ENCODE results near the gene SPO11.

Gene SPO11

GRCh38 chr20:57308451-57309271 is 20.9 kb upstream of the SPO11 start:
- Histone ChIP-seq H3K4me3 (no peak overlapping the region), H3K4me1 (peaks cover 22% of the 10 kb centered on the region), H4K20me1 (no peaks in the 10 kb centered on the region), H3K4me2 (peak overlapping the region; percentile 39), H3K9me3 (no peaks in the 10 kb centered on the region), H3K9ac (no peak overlapping the region), H3K27me3 (no peaks in the 10 kb centered on the region), H3K36me3 (no peaks in the 10 kb centered on the region), H3K27ac (no peak overlapping the region)
- no peak for TF ChIP-seq Cebpa-rat (IDR thresholded peaks at IDR 0.05)

GRCh38 chr20:57309544-57310115 is 20.0 kb upstream of the SPO11 start:
- no peaks in the 10 kb centered on the region for H3K36me3 ChIP-seq
- H3K4me3 ChIP-seq, result no peak overlapping the region
- H3K27ac ChIP-seq, result no peak overlapping the region
- peaks cover 16% of the 10 kb centered on the region for H3K4me1 ChIP-seq
- H3K9me3 ChIP-seq, result no peaks in the 10 kb centered on the region
- H3K9ac ChIP-seq, result no peak overlapping the region
- no peak overlapping the region for H3K4me2 ChIP-seq
- H3K27me3 ChIP-seq, result no peaks in the 10 kb centered on the region
- no peaks in the 10 kb centered on the region for H4K20me1 ChIP-seq
- no peak for TF ChIP-seq Cebpa-rat (IDR thresholded peaks at IDR 0.05)

GRCh38 chr20:57310821-57311514 is 18.6 kb upstream of the SPO11 start:
- Histone ChIP-seq H3K4me1 (peaks cover 18% of the 10 kb centered on the region), H3K36me3 (no peaks in the 10 kb centered on the region), H3K27ac (no peak overlapping the region), H3K9me3 (no peaks in the 10 kb centered on the region), H4K20me1 (no peaks in the 10 kb centered on the region), H3K27me3 (no peaks in the 10 kb centered on the region), H3K4me2 (no peak overlapping the region), H3K9ac (no peak overlapping the region), H3K4me3 (no peak overlapping the region)
- TF ChIP-seq Cebpa-rat (IDR thresholded peaks at IDR 0.05), result no peak

GRCh38 chr20:57312138-57312537 is 17.5 kb upstream of the SPO11 start:
- Histone ChIP-seq H4K20me1 (no peaks in the 10 kb centered on the region), H3K27me3 (no peaks in the 10 kb centered on the region), H3K4me3 (no peak overlapping the region), H3K4me2 (no peak overlapping the region), H3K9me3 (no peaks in the 10 kb centered on the region), H3K9ac (no peak overlapping the region), H3K27ac (no peak overlapping the region), H3K36me3 (no peaks in the 10 kb centered on the region), H3K4me1 (peaks cover 30% of the 10 kb centered on the region)
- TF ChIP-seq Cebpa-rat (IDR thresholded peaks at IDR 0.05), result no peak

- Histone ChIP-seq H3K4me1 (peaks cover 38% of the 10 kb centered on the region), H3K9ac (no peak overlapping the region), H3K36me3 (no peaks in the 10 kb centered on the region), H3K27ac (no peak overlapping the region), H3K4me2 (no peak overlapping the region), H4K20me1 (no peaks in the 10 kb centered on the region), H3K27me3 (no peaks in the 10 kb centered on the region), H3K9me3 (no peaks in the 10 kb centered on the region), H3K4me3 (no peak overlapping the region)
- TF ChIP-seq Cebpa-rat (IDR thresholded peaks at IDR 0.05), result no peak
These were observed 16.4 kb upstream of the SPO11 start for GRCh38 chr20:57313230-57313629.

- no peak overlapping the region for H3K27ac ChIP-seq
- peaks cover 38% of the 10 kb centered on the region for H3K4me1 ChIP-seq
- no peak overlapping the region for H3K4me2 ChIP-seq
- no peak overlapping the region for H3K9ac ChIP-seq
- no peaks in the 10 kb centered on the region for H4K20me1 ChIP-seq
- no peaks in the 10 kb centered on the region for H3K9me3 ChIP-seq
- H3K4me3 ChIP-seq, result no peak overlapping the region
- no peak for TF ChIP-seq Cebpa-rat (IDR thresholded peaks at IDR 0.05)
- H3K27me3 ChIP-seq, result no peaks in the 10 kb centered on the region
- no peaks in the 10 kb centered on the region for H3K36me3 ChIP-seq
These were observed 15.7 kb upstream of the SPO11 start for GRCh38 chr20:57313951-57314350.

- Histone ChIP-seq H3K4me1 (peaks cover 35% of the 10 kb centered on the region), H4K20me1 (no peaks in the 10 kb centered on the region), H3K36me3 (no peaks in the 10 kb centered on the region), H3K4me3 (no peak overlapping the region), H3K9ac (no peak overlapping the region), H3K9me3 (no peaks in the 10 kb centered on the region), H3K4me2 (no peak overlapping the region), H3K27me3 (no peaks in the 10 kb centered on the region), H3K27ac (no peak overlapping the region)
- TF ChIP-seq Cebpa-rat (IDR thresholded peaks at IDR 0.05), result no peak
These were observed 14.3 kb upstream of the SPO11 start for GRCh38 chr20:57315083-57315975.

GRCh38 chr20:57315976-57316480 is 13.6 kb upstream of the SPO11 start:
- Histone ChIP-seq H3K4me2 (peak overlapping the region; percentile 84; the same call in 1 of the 2 replicates), H3K4me3 (no peak overlapping the region), H3K27me3 (no peaks in the 10 kb centered on the region), H4K20me1 (no peaks in the 10 kb centered on the region), H3K9ac (no peak overlapping the region), H3K4me1 (peaks cover 35% of the 10 kb centered on the region), H3K9me3 (no peaks in the 10 kb centered on the region), H3K27ac (no peak overlapping the region), H3K36me3 (no peaks in the 10 kb centered on the region)
- no peak for TF ChIP-seq Cebpa-rat (IDR thresholded peaks at IDR 0.05)

GRCh38 chr20:57316795-57317201 is 12.8 kb upstream of the SPO11 start:
- Histone ChIP-seq H3K4me3 (no peak overlapping the region), H3K27ac (peak overlapping the region; percentile 25), H3K9me3 (no peaks in the 10 kb centered on the region), H3K9ac (peak overlapping the region; percentile 1; the same call in 1 of the 2 replicates), H3K27me3 (no peaks in the 10 kb centered on the region), H3K36me3 (no peaks in the 10 kb centered on the region), H3K4me2 (peak overlapping the region; percentile 84), H4K20me1 (no peaks in the 10 kb centered on the region), H3K4me1 (peaks cover 35% of the 10 kb centered on the region)
- no peak for TF ChIP-seq Cebpa-rat (IDR thresholded peaks at IDR 0.05)

Data from BLaER1 (cell line).